Mononuclear cell (primary cell): ENCODE data around the gene MEST. TPM values are rescaled to one million over a fixed set of nuclear protein-coding genes. Genes with fewer than 3 reads are reported as not detected.
"Not testable (repeated sequence)": the region's sequence is repeated elsewhere in the genome, so short reads cannot be mapped to it uniquely, and the experiment has no call there.

Experiments
- H3K27me3 ChIP-seq: 2 replicates; pipeline ENCODE4 v1.6.0; 2011; ENCODE audit warnings: low read length, control low read depth; ENCODE audit not compliant: insufficient read depth
- H3K4me1 ChIP-seq: 2 replicates; pipeline ENCODE4 v1.5.1; 2011; ENCODE audit warnings: mild to moderate bottlenecking, low read length, control low read depth; ENCODE audit not compliant: insufficient read depth
- H3K4me3 ChIP-seq: 2 replicates; pipeline ENCODE4 v1.5.1; 2011; ENCODE audit warnings: mild to moderate bottlenecking, low read length, moderate library complexity
- H3K9me3 ChIP-seq: 2 replicates; pipeline ENCODE4 v1.5.1; 2011; ENCODE audit warnings: low read depth, mild to moderate bottlenecking, control low read depth, low read length
- total RNA-seq: library from RNA; depleted of rRNA; stranded (reverse); fragments of >200 nt; gene quantifications from one replicate; pipeline ENCODE4 v1.2.3, GENCODE V29; 2012

Gene MEST
- total RNA-seq, 1 donor = 5.0 TPM

DNA sequence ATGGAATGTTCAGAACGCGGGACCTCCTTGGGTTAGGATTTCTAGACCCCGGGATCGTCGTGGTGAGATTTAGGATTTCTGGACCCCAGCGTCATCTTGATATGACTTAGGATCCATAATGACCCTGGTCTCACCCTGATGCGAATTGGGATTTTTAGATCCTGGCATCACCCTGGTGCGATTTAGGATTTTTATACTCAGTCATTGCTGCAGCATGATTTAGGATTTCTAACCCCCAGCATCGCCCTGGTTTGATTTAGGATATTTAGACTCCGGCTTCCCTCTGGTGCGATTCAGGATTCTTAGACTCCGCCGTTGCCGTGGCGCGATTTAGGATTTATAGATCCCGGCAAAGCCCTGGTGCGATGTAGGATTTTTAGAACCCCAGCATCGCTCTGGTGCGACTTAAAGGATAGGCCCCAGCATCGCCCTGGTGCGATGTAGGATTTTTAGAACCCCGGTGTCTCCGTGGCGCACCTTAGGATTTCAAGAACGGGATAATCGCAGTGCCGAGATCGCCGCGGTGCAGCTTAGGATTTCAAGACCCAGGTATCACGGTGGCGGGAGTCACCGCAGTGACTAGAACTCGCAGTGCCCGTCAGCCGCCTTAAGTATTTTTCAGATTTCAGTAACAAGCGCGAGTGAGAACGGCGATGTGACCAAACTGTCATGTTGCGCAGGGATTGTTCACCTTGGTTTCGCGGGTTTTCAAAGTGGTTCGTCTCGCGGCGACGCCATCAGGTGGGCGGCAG lies 814 bp downstream of the MEST start:
- Histone ChIP-seq H3K9me3 (no peaks in the 10 kb centered on the region), H3K4me1 (peaks cover 39% of the 10 kb centered on the region), H3K4me3 (no peak overlapping the region), H3K27me3 (peaks cover 45% of the 10 kb centered on the region)

DNA sequence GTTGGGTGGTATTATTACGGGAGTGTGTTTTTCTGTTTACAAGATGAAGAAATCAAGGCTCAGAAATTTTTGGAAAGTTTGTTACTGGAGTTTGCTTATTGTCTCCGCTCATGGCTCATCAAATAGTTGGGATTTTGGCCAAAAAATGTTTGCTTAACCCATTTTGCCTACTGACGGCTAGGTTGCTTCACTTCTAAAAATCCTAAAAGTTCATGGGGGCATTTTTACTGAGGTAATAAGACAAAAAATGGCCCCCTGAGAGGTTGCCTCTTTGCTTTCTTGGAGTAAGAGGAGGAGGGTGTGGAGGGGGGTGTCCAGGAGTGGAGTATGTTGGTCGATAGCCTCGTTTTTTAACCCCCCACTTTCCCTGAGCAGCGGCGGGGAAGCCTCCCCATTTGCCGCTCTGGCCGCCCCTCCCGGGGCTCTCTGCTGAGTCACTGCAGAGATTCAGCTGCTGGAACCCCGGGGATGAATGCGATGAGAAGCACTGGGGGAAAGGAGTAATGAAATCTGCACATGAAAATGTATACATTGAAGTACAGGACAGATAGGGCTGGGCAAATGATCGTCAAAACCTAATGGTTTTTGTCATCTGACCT lies 1.5 kb downstream of the MEST start:
- Histone ChIP-seq H3K4me1 (peaks cover 39% of the 10 kb centered on the region), H3K27me3 (peaks cover 45% of the 10 kb centered on the region), H3K9me3 (no peaks in the 10 kb centered on the region), H3K4me3 (no peak overlapping the region)

DNA sequence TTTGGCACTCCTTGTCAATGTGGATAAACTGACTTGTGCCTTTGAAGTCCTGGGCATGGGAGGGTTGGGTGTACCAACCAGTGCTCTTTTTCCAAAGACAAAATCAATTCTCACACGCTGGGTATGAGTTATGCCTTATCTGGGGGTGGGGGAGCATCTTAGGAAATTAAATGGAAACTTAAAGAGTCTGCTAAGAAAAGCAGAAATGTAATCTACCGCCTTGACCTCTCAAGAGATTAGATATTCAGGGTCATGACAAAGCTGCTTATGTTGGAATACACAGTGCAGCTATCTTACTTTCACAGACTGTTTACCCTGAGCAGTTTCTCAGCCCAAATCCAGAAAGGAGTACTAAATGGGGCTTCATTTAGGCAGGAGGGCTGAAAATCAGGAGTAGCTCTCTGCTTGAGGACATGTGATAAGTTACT lies 2.6 kb downstream of the MEST start:
- Histone ChIP-seq H3K4me1 (peaks cover 39% of the 10 kb centered on the region), H3K4me3 (no peak overlapping the region), H3K27me3 (peaks cover 39% of the 10 kb centered on the region), H3K9me3 (no peaks in the 10 kb centered on the region)

DNA sequence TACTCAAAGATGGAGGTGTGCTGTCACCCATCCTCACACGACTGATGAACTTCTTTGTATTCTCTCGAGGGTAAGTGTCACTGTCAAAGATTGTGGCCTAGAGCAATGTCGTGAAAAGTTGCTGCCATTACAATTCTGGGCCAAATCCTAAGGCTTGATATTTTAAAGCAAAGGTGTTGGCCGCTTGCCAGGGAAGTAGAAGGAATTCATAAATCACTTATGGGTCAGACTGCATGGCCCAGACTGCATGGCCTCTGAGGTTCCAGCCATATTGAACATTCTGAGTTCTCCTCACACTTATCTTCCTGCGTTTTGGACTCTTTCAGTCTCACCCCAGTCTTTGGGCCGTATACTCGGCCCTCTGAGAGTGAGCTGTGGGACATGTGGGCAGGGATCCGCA lies 8.6 kb downstream of the MEST start:
- no peaks in the 10 kb centered on the region for H3K4me1 ChIP-seq
- H3K9me3 ChIP-seq = no peaks in the 10 kb centered on the region
- H3K27me3 ChIP-seq = no peaks in the 10 kb centered on the region
- H3K4me3 ChIP-seq = no peak overlapping the region

DNA sequence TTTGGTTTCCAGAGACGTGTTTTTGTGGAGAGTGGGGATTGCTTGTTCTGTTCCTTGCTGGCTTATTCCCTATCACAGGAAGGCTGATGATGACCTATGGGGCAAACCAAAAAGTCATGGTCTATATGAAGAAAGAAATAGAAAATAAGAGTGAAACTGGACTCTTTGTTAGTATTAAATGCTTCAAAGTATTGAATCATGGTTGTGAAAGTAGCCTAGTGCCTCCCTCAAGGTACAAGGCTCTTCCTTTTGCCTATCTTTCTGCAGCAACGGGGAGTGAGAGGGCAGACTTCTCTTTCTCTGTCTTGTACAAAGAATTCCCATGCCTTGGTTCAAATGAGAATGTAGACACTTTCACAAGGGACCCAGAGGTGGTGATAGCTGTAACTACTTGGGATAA lies 9.0 kb downstream of the MEST start:
- Histone ChIP-seq H3K27me3 (no peaks in the 10 kb centered on the region), H3K9me3 (no peaks in the 10 kb centered on the region), H3K4me1 (no peaks in the 10 kb centered on the region), H3K4me3 (no peak overlapping the region)

DNA sequence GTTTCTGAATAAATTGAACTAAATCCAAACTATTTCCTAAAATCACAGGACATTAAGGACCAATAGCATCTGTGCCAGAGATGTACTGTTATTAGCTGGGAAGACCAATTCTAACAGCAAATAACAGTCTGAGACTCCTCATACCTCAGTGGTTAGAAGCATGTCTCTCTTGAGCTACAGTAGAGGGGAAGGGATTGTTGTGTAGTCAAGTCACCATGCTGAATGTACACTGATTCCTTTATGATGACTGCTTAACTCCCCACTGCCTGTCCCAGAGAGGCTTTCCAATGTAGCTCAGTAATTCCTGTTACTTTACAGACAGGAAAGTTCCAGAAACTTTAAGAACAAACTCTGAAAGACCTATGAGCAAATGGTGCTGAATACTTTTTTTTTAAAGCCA lies 13.9 kb downstream of the MEST start:
- Histone ChIP-seq H3K27me3 (no peaks in the 10 kb centered on the region), H3K9me3 (no peaks in the 10 kb centered on the region), H3K4me3 (no peak overlapping the region), H3K4me1 (no peaks in the 10 kb centered on the region)

DNA sequence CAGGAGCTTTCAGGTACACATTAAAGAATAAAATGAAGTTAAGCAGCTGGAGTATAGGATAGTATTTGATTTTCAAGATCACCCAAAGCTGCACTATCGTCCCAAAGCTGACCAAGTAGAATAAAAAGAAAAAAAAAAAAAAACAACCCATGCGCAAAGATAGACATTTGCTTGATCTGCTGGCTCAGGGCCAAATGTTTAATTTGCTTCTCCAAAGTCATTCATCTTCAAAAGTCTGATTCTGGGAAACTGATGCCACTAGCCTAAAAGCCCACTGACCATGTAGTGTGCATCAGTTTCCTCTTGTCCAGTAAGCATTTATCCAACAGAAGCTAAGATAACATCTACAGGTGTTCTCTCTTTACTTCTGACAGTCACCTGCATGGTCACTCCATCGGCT lies 14.5 kb downstream of the MEST start:
- Histone ChIP-seq H3K9me3 (no peaks in the 10 kb centered on the region), H3K27me3 (no peaks in the 10 kb centered on the region), H3K4me1 (no peaks in the 10 kb centered on the region), H3K4me3 (no peak overlapping the region)

DNA sequence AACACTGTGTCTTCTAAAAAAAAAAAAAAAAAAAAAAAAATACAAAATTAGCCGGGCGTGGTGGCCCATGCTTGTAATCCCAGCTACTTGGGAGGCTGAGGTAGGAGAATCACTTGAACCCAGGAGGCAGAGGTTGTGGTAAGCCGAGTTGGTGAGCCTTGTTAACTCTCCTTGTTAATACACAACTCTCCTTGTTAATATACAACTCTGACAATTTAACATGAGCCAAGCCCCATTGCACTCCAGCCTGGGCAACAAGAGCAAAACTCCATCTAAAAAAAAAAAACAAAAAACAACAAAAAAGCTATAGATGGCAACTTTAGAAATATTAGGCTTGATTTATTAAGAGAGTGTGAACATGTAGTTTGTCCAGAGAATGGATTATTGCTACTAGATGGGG lies 20.2 kb downstream of the MEST start:
- H3K27me3 ChIP-seq, H3K4me1 ChIP-seq, H3K4me3 ChIP-seq, H3K9me3 ChIP-seq: not testable (repeated sequence)

DNA sequence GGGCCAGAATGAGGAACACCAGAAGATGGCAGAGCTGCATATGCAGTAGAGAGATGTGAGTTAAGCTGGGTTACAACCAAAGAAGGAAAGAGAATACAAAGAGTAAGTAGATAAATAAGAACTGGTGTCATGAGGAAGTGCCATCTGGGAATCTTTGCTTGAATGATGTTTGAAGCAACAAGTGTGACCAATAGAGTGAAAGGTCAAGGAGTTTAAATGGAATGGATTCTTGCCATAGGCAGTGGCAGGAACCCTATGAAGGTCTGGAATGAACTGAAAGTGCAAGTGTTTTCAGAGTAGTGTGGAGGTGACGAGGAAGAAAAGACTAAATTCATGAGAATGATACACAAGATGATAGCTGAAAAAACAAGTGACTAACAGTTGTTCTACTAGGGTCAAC lies 21.6 kb downstream of the MEST start:
- H3K4me1 ChIP-seq = no peaks in the 10 kb centered on the region
- H3K4me3 ChIP-seq = no peak overlapping the region
- H3K9me3 ChIP-seq = no peaks in the 10 kb centered on the region
- no peaks in the 10 kb centered on the region for H3K27me3 ChIP-seq

DNA sequence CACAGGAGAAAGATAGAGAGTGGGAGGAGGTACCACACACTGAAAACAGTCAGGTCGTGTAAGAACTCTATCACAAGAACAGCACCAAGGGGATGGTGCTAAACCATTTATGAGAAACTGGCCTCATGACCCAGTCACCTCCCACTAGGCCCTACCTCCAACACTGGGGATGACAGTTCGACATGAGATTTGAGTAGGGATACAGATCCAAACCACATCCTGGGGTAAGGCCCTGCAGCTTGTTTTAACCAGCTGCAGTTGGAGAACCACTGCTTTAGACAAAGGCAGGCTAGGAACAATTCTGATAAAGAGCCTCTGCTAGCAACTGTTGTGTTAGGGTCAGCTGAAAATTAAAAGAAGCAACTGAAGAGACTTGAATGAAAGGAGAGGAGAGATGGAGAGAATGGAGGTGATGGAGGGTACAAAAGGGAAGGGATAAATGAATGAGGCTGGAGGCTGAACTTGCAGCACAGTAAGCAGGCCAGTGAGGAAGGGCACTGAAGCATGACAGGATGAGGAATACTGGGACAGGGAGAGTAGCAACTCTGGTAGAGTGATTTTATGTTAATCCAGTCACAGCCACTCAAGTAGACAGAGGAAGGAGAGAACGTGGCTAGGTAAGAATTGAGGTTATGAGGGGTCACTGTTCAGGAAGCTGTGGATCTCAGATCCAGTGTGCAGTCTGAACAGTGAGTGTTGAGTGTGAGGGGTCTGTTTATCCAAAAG lies 23.6 kb downstream of the MEST start:
- H3K27me3 ChIP-seq = no peaks in the 10 kb centered on the region
- no peaks in the 10 kb centered on the region for H3K9me3 ChIP-seq
- H3K4me3 ChIP-seq = no peak overlapping the region
- H3K4me1 ChIP-seq = no peaks in the 10 kb centered on the region

DNA sequence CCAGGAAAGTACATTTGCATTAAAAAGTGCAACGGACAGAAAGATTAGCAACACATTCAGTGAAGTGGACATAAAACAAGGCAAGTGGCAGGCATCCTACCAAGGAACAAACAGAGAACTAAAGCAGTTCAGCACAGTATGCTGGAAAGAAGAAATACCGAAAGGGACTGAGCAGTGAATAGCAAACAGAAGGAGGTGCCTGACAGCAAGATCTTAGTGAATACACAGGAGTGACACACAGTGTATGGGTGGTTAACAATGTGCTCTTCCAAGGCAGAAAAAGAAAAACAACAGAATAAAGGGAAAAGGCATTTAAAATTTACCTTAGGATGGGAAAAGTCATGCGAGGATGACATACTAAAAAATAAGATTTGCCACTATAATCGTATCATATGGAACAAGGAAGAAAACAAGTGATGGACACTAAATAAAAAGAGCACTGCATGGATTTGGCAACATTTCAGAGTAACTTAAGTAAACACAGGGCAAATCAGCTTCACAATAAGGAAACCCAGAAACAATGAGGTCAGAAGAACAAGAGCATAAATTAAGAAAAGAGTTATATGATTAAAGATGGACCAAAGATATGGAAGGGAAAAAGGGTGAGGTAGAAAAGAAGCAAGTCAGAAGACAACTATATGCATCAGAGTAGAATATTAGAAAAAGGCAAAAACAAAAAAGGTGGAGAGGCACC lies 29.5 kb downstream of the MEST start:
- Histone ChIP-seq H3K27me3 (no peaks in the 10 kb centered on the region), H3K9me3 (no peaks in the 10 kb centered on the region), H3K4me1 (no peaks in the 10 kb centered on the region), H3K4me3 (no peak overlapping the region)

DNA sequence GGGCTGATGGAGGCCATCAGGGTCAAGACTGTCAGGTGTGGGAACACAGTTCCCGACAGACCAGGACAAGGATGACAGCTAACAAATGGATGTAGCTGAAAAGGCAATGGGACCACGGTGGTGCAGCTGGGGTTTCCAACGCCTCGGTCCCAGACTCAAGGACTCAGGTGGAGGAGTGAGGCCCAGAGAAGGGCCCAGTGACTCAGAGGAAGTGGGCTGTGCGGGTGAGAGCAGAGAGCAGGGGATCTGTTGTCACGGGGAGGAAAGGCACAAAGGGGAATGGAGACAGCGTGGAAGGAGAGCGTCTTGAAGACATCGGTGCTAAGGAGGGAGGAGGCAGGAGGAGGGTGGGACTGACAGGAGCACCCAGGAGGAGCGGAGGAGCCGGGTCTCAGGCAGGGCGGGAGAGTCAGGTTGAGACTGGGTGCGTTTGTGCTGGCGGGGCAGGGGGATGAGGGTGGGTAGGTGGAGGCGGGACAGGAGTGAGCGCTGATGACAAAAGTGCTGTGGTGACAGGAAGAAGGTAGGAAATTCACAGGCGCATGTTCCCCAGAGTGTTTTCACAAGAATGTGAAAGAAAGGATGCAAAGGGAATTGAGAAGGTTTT lies 31.7 kb downstream of the MEST start:
- H3K9me3 ChIP-seq, H3K27me3 ChIP-seq, H3K4me3 ChIP-seq, H3K4me1 ChIP-seq: not testable (repeated sequence)

DNA sequence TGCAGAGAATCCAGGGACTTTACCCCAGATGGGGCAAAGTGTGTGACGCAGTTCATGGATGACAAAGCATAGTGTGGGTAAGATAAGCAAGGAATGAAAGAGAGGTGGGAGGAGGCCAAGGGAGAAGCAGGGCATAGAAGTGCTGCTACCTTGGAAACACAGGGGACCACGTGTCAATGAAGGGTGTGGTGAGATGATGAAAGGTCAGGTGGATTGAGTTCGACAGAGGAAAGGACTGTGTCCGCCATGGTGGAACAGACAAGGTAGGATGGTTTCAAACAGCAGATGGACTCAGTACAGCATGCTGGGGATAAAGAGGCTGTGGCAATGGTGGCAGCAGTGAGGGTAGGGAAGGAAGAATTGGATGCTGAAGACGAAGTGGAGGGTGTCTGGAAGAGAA lies 32.7 kb downstream of the MEST start:
- Histone ChIP-seq H3K27me3 (no peaks in the 10 kb centered on the region), H3K4me1 (no peaks in the 10 kb centered on the region), H3K9me3 (no peaks in the 10 kb centered on the region), H3K4me3 (no peak overlapping the region)

DNA sequence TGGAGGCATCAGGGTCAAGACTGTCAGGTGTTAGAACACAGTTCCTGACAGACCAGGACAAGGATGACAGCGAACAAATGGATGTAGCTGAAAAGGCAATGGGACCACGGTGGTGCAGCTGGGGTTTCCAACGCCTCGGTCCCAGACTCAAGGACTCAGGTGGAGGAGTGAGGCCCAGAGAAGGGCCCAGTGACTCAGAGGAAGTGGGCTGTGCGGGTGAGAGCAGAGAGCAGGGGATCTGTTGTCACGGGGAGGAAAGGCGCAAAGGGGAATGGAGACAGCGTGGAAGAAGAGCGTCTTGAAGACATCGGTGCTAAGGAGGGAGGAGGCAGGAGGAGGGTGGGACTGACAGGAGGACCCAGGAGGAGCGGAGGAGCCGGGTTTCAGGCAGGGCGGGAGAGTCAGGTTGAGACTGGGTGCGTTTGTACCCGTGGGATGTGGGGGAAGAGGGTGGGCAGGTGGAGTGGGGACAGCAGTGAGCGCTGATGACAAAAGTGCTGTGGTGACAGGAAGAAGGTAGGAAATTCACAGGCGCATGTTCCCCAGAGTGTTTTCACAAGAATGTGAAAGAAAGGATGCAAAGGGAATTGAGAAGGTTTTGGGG lies 36.0 kb downstream of the MEST start:
- H3K4me1 ChIP-seq, H3K4me3 ChIP-seq, H3K9me3 ChIP-seq, H3K27me3 ChIP-seq: not testable (repeated sequence)

DNA sequence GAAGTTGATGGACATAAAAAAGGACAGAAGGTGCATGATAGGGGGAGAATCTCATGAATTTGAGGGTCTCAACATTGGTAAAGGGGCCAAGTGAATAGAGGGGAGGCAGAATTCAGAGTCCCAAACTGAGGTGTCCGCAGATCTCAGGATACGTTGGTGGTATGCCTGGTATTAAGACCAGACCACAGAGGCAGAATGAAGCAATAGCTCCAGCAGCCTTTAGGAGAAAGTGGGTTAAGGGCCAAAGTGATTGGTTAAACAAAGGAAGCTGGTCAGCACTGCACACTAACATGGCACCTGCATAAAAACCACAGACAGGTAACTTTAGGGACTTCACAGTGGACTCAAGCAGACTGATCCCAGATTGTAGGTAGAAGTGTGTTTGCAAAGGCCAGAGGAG lies 37.5 kb downstream of the MEST start:
- Histone ChIP-seq H3K27me3 (no peaks in the 10 kb centered on the region), H3K4me3 (no peak overlapping the region), H3K4me1 (no peaks in the 10 kb centered on the region), H3K9me3 (no peaks in the 10 kb centered on the region)
